Mammary epithelial cell (primary cell): Measurements from ENCODE around the gene H2BK1.
A peak's percentile ranks its signal among the peaks of the same experiment; 100 is the strongest.

Experiments
- CTCF ChIP-seq, 2 donors: IDR thresholded peaks in 1 of 2; conservative IDR thresholded peaks in 1 of 2; 2 replicates each; pipeline ENCODE4 v1.5.1; 2011 to 2012; ENCODE audit warnings: inconsistent platforms in 2 of 2, low read length in 2 of 2, mild to moderate bottlenecking in 2 of 2, control low read depth in 1 of 2, low read depth in 1 of 2; ENCODE audit not compliant: insufficient read depth in 1 of 2; ENCODE audit errors: extremely low read depth in 1 of 2
- EZH2 ChIP-seq: IDR thresholded peaks from 2 replicates; pipeline ENCODE4 v1.6.1; 2012; ENCODE audit warnings: low read length, inconsistent platforms, borderline replicate concordance

GRCh38 chr7:151204383-151205032, 5.8 kb downstream of the H2BK1 start:
- TF ChIP-seq CTCF (conservative IDR thresholded peaks at IDR 0.05 in 1 of 2, IDR thresholded peaks at IDR 0.05 in 1 of 2; ENCODE audit: extremely low read depth in 1 of 2, insufficient read depth in 1 of 2, low read depth in 1 of 2, low read length in 2 of 2) (peak in 1 of 2 donors; percentile 11), EZH2 (no peak)
